ENCODE measurements around the gene ZCCHC24.

Gene ZCCHC24

GRCh38 chr10:79355420-79356017 is 89.9 kb downstream of the ZCCHC24 start:
- H3K4me3 ChIP-seq: no peak overlapping the region
- no peak overlapping the region for H3K27ac ChIP-seq
- no peak for DNase-seq (ENCODE audit: low spot score)
- TF ChIP-seq CTCF (IDR thresholded peaks at IDR 0.05): no peak

GRCh38 chr10:79354615-79355014 is 90.8 kb downstream of the ZCCHC24 start:
- no peak for DNase-seq (ENCODE audit: low spot score)
- no peak overlapping the region for H3K4me3 ChIP-seq
- no peak overlapping the region for H3K27ac ChIP-seq

GRCh38 chr10:79354141-79354540 is 91.3 kb downstream of the ZCCHC24 start:
- TF ChIP-seq CTCF (IDR thresholded peaks at IDR 0.05): no peak
- no peak overlapping the region for H3K27ac ChIP-seq
- H3K4me3 ChIP-seq: no peak overlapping the region
- no peak for DNase-seq (ENCODE audit: low spot score)

More at GRCh38 chr10:79354615-79355014, 90.8 kb downstream of the ZCCHC24 start:
- TF ChIP-seq CTCF (IDR thresholded peaks at IDR 0.05): no peak

GRCh38 chr10:79353726-79354125 is 91.7 kb downstream of the ZCCHC24 start:
- DNase-seq (ENCODE audit: low spot score): no peak
- no peak for TF ChIP-seq CTCF (IDR thresholded peaks at IDR 0.05)
- Histone ChIP-seq H3K4me3 (no peak overlapping the region), H3K27ac (no peak overlapping the region)

GRCh38 chr10:79353000-79353406 is 92.4 kb downstream of the ZCCHC24 start:
- Histone ChIP-seq H3K27ac (no peak overlapping the region), H3K4me3 (no peak overlapping the region)
- DNase-seq (ENCODE audit: low spot score): no peak
- no peak for TF ChIP-seq CTCF (IDR thresholded peaks at IDR 0.05)

GRCh38 chr10:79352035-79352877 is 93.2 kb downstream of the ZCCHC24 start:
- DNase-seq (ENCODE audit: low spot score): no peak
- H3K4me3 ChIP-seq: no peak overlapping the region
- TF ChIP-seq CTCF (IDR thresholded peaks at IDR 0.05): no peak
- no peak overlapping the region for H3K27ac ChIP-seq

- H3K27ac ChIP-seq: no peak overlapping the region
- no peak overlapping the region for H3K4me3 ChIP-seq
- DNase-seq (ENCODE audit: low spot score): no peak
- TF ChIP-seq CTCF (IDR thresholded peaks at IDR 0.05): no peak
Observed at GRCh38 chr10:79351332-79351731, 94.1 kb downstream of the ZCCHC24 start.
